NCI-H2227 treated with DMSO at 0.1 percent for 48 hours (cell line): Measurements from ENCODE around the gene ADAMTS9.
A peak's percentile ranks its signal among the peaks of the same experiment; 100 is the strongest.

Experiments
- DNase-seq: peaks from one replicate; lab custom pipeline; 2025; lab: John Stamatoyannopoulos, UW

The ADAMTS9 gene

DNA sequence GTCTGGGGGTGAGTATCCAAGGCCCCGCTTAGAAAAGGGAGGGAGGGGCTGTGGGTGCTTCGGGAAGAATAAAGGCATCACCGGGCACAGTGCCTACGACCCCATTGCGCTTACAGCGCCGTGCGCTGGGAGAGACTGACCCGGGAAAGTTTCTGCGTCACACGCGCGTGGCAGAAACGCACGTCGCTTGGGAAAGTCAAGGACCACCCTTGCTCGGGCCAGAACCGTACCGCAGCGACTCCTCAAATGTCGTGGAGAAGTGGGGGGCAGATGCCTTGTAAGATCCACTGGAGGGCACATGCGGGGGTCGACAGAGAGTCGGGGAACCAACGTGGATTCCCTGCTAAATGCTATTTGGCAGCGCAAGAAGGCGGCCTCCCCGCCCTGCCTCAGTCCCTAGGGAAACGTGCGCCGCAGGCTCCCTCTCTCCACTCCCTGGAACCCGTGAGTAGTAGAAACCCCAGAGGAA lies 2.4 kb downstream of the ADAMTS9 start:
- DNase-seq, result no peak

DNA sequence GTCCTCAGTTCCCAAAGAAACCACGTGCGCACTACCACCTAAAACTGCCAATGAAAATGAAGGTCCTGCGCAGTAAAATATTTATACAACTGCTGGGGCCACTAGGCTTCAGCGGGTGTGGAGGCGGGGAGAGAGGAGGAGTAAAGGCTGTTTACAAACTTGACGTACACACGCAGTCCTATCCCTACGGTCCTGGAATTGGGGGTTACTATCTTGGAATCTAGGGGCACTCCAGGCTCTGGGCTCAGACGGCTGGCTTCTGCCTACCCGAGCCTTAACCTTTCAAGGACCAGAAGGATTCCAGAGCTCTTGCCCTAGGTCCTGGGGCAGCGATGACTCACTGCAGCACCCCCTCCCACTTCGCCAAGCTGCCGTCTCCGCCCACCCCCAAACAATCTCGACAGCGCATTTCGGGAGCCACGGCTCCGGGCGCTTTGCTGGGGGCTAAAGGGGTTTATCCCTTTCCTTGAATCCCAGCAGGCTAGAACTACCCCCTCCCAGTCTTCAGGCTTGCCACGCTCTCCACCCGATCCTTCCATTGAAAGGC lies 3.0 kb downstream of the ADAMTS9 start:
- peak; percentile 3 for DNase-seq

DNA sequence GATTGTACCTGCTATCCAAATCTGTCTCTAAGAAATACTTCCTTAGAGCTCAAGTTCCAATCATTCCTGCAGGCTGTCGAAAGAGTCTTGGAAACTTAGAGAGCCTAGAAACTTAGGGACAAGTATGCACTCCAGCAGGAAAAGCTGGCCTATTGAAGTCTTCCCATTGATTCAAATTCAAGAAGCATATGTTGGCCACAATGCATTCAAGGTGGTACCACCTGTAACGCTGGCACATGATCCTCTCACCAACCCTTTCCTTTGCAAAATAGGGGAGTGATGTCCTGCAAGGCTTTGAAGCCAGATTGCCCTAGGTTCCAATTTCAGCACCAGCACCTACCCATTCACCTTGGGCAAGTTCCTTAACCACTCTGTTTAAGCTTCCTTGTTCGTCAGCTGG lies 6.0 kb downstream of the ADAMTS9 start:
- DNase-seq, result no peak

DNA sequence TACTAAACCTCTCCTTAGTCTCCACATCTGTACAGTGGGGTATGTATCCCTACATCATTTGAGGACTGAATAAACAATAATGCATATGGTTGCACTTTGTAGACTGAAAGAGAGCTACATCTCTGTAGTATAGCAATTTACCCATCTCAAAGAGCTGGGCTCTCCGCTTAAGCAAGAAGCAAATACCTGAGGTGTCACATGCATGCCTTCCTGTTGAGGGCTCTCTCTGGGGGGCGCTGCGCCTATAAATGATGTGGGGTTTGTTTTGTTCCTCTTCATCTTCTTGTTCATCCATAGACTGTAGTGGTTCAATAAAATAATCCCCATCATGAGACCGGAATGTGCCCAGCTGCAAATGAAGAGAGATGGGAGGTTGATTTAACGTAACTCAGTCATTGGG lies 6.8 kb downstream of the ADAMTS9 start:
- DNase-seq, result no peak

DNA sequence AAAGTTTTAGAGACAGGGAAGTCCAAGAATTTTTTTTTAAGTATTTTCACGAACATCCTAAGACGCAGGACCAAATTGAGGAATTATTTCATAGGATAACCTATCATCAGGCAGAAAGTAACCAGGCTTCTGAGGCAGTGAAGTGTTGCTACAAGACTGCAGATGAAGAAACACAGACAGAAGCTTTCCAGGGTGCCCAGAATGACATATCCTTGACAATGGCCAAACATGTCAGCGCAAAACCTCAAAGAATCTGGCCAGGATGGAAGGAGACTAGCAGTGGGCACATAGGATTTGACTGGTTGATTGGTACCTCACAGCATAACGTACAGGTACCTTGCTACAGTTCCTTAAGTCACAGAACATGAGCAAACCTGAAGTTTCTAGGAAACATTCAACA lies 7.5 kb downstream of the ADAMTS9 start:
- no peak for DNase-seq

DNA sequence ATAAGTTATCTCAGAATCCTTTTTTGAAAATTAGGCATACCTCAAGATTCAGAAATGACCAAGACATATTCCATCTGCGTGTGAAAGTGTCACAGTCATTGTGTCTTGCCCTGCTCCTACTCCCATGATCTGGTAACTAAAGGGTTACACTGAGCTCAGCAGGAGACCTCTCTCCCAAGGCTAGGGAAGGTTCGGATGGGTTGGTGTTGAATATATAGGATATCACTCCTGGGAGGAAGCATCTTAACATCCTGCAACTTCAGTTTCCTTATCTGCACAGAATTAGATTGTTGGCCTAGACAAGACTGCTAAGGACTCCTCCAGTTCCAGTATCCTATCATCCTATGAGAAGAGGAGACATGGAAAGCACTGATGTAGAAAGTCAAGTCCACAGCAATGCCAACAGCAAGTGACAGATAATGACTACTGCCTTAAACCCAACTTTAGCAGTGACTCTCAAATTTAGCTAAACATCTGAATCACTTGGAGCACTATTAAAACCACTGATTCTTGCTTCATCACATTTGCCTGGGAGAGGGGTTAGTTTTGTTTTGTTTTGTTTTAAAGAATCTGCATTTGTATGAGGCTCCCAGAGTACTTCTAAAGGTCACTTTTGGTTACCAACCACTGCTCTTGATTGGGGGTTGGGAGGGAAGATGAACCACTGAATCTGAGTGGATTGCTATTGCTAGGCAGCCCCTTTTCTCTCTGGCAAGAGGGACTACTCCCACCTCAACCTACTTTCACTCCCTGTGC lies 9.7 kb downstream of the ADAMTS9 start:
- DNase-seq, result no peak

DNA sequence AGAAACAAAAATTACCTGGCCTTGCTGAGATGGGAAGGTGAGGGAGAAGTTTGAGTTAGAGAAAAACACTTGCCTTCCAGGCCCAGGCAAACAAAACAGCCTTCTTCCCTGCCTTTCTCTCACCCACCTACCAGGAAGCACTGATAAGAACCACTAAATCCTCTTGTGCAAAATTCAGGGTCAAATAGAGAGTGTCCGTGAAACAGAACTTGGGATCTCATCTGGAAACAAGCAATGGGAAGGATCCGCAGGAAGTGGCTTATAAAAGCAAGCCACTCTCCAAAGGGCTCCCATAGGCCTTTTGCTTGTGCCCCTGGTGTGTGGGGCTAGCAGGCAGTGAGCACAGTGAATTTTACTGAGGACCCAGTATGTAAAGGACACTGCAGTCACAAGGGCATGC lies 11.0 kb downstream of the ADAMTS9 start:
- no peak for DNase-seq

DNA sequence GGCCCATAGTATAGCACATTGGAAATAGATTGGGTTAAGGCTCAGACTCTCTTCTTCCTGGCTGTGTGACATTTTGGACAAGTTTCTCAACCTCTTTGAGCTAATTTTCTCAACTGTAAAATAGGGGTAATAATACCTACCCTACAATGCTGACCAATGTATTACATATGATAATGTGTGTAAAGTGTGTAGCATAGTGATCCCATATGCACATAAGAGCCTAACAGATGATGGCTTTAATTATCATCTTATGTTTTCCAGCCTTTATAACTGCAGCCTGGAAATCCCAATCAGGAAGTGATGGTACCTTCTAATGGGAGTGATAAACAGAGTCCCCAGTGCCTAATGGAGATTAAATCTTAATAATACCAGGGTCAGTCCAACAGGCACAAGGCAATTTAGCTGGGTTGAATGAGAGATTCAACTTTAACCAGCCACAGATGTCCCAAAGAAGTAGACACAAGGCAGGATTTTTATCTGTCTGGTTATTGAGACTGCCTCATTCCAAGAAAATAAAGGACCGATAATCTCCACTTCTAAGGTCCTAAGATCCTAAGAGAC lies 12.0 kb downstream of the ADAMTS9 start:
- DNase-seq, result no peak

DNA sequence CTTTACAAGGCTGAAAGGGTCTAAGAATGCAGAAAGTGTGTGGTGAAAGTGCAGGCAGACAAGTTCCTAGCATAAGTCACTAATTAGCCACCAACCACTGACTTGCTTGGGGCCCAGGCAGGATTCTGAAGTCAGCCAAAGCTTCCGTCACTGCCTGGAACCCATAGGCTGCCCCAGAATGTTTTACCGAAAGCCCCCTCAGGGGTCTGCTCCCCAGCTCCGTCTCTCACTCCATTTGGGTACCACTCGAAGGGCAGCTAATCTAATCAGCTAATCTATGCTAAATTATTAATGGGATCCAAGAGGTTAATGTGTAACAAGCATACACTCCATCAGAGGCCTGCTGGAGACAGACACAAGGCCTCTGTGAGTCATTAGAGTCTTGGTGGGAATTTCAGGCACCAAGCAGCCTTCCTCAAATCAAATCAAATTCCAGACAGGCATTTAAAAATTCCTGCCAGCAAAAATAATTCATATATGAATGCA lies 13.2 kb downstream of the ADAMTS9 start:
- no peak for DNase-seq

DNA sequence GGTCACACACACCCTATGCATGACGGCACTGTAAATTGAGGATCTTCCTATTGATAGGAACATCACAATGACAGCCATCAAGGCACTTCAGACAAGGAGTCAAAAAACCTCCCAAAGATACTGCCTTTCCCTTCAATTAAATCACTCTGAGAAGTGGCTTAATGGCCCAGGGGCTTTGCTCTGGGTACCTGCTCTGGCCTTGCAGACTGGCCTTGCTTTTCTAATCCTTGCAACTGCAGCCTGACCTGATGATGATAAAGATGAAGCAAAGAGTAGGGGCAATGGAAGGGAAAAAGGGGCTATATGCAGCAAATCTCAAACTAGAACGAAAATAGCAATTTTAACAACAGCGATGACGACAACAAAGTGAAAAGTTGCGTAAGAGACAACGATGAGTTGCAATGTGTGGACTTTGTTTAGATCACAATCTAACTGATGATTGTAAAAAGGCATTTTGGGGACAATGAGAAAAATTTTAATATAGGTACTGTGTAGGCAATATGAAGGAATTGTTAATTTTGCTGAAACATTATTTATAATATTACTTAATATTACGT lies 14.6 kb downstream of the ADAMTS9 start:
- DNase-seq, result no peak

DNA sequence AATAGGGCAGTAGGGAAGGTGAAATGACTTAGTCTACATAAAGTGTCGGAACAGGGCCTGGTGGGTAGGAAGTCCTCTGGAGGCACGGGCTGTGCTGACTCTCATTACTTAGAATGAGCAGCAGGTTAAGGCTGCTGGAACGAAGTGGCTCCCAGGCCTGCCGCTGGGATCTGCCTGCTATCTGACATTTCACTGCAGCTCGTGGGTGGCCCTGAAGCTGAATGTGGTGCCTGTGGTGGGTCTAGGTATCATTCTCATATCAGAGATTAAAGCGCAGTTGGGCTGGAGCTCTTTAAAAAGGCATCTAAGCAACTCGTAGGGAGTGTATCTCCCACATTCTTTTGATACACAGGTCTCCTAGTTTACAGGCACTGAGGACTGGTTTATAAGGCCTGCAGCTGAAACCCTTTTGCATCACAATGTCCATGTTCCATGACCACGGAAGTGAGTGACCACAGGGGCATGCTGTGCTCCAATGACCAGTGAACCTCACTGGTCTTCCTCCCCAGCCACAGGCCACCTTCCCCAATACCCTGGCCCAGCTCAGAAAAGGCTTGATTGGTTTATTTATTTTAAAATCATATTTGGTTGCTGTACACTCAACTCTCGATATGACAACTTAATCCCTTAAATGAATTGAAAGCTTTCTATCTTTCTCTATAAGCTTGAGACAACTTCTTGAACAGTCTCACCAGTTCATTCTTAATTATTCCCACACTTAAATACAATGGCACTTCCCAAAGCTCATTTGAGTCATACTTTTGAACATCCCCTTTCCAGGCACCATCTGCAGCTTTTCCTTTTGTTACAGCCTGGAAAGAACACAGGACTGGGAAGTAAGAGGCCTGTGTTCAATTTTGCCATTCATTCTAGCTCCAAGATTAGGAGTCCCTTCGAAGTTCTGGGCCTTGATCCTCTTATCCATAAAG lies 19.0 kb downstream of the ADAMTS9 start:
- DNase-seq, result no peak

DNA sequence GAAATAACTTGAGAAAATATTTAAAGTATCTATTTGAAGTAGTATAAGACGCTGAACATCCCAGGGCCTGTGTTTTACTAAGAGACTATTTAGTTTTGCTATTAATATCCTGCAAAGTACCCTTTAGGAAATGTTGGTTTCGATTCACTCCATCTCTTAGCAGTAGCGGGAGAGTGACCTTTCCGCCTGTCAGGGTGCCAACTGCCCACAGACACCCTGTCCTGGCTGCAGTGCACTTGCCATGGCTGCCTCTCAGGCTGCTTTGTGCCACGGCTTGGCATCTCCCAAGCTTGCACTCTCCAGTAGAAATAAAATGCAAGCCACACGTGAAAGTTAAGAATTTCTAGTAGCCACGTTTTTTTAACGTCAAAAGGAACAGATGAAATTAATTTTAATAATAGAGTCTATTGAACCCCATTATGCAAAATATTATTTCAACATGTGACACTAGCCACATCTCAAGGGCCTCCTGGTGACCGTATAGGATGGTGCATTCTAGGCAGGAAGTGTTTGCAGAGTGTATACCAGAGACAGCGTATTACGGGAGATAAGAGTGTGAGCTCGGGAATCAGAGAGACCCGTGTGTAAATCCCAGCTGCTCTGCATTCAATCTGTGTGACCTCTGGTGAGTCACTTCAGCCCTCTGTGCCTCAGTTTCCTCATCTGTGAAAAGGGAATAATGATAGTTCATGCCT lies 19.8 kb downstream of the ADAMTS9 start:
- DNase-seq, result no peak

DNA sequence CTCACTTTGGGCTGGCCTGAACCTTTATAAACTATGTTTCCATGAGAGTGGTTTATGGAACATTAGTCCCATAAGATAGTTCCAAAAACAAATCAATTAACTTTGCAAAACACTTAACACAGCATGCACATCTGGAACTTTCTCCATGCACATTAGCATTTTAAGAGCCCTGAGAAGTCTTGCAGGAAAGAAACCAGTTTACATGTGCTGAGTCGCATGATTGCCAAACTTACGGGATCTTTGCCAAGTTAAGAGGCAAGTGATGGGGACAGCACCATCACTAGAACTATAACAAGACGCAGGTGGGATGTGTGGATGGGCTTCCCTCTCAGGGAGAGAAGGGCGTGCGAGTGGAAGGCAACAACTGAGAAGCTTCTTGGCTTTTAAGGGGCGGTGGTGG lies 20.7 kb downstream of the ADAMTS9 start:
- no peak for DNase-seq

DNA sequence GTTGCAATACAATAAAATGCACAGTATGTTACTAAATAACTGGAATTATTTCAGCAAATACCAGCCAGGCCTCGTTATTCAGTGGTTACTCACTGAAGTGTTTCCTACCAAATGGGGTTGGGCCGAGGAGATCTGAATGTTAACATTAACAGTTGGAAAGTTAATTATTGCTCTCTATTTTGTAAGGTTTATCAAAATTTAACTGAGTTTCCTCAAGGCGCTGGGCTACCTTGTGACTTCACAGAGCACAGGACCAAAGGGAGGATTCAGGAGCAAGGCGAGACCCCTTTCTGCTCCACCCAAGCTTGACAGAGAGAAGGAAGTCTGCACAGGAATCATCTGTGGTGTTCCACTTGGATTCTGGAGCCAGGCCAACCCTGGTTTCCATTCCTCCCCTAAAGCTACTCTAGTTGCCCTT lies 21.6 kb downstream of the ADAMTS9 start:
- DNase-seq, result no peak

DNA sequence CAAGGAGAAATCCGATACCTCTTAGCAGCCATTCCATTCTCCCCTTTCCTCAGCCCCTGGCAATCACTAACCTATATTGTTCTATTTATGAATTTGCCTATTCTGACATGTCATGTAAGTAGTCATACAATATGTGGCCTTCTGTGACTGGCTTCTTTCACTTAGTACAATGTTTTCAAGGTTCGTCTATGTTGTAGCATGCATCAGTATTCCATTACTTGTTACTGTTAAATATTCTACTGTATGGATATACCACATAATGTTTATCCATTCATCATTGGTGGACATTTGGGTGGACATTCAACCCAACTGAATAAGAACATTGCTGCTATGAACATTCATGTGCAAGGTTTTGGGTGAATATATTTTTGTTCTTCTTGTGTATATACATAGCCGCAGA lies 23.4 kb downstream of the ADAMTS9 start:
- DNase-seq, result no peak

DNA sequence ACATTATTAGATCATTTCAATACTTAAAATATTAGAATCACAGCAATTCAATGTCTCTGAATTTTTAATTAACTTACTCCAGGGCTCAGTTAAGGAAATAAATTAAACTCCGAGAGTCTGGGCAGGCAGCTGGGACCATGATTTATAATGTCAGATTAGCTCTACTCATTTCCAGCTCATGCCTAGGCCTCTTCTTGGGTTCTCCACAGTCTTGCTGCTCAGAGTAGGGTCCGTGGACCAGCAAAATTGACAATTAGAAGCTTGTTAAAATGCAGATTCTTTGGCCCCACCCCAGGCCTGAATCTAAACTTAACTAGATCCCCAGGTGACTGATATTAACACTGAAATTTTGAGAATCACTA lies 28.2 kb downstream of the ADAMTS9 start:
- DNase-seq, result no peak

DNA sequence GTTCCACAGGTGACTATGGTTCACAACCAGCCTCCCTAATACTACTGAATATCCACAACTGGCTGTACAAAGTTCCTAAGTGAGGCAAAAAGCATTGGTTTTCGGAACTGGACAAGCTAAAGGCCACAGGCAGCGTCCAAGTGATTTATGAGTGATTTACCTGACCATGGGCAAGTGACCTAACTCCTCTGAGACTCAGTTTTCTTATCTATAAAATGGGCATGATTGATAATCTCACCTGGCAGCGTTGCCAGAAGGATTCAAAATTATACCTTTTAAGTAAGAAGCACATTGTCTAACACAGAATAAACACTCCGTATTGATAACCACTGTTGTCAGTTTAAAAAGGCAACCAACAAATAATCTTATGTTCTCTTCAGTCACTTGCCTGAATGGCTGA lies 29.8 kb downstream of the ADAMTS9 start:
- no peak for DNase-seq

DNA sequence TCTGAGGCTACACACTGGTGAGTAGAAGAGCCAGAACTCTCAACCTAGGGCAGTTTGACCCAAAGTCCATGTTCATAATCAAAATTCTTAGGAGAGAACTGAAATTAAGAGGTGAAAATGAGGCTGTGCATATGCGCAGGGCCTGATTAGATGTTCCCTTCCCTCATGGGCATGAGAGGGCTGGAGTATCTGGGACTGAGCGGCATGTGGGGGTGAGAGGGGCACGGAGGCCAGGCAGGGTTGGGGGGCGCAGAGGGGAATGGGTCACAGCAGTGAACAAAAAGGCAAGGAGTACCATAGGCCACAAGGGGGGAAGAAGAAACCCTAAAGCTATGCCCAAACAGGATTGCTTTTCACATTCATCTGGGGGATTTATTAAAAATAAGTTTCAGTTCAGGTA lies 31.3 kb downstream of the ADAMTS9 start:
- DNase-seq, result no peak

DNA sequence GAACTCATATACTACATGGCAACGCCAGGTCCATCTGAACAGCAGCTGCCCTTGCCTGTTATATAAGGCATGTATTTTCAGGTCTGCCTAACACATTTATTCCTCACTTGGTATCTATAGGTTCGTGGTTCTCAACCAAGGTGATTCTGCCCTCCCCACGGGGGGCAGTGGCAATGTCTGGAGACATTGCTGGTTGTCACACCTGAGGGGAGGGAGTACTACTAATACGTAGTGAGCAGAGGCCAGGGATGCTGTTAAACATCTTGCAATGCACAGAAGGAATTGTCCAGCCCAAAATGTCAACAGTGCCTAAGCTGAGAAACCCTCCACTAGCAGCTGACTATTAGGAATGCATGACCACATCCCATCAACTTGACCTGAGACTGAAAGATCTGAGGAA lies 32.6 kb downstream of the ADAMTS9 start:
- DNase-seq, result no peak

DNA sequence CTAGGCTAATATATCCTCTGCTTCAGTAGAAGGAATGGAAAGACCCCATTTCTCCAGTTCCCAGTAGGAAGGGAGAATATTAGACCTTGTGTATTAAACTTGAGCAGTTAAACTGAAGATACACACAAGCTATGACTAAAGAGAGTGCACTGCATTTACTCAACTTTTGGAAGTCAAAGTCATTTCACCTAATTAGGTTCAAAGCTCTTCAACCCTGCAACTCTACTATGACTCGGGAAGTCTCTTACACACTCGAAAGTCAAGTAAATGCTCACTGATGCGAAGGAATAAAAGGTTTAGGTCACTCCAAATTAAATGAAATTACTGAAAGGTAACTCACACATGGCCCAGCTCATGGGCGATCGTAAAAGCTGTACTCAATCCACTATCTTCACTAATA lies 33.8 kb downstream of the ADAMTS9 start:
- DNase-seq, result no peak

DNA sequence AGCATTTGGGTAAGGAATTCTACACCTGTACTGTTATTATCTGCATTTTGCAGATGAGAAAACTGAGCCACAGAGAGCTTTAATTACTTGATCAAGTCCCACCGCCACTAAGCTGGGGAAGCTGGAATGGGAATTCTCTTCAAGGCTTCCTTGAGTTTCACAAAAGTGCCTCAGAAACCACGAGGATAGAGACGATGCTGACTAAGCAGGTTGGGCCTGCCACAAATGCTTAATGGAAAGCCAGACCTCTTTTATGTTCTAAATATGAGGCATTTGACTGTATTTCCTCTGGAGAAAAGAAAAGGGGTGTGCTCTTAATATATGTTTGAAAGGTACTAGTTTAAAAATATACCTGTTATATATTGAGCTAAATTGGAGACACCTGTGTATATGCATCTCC lies 34.7 kb downstream of the ADAMTS9 start:
- no peak for DNase-seq
